GF-D8 (cell line): Measurements from ENCODE around the gene RASA4.
"Not testable (repeated sequence)": the region's sequence is repeated elsewhere in the genome, so short reads cannot be mapped to it uniquely, and the experiment has no call there.

ENCODE experiments used
- DNase-seq: peaks from one replicate; lab custom pipeline; 2025; lab: John Stamatoyannopoulos, UW

Gene RASA4

DNA sequence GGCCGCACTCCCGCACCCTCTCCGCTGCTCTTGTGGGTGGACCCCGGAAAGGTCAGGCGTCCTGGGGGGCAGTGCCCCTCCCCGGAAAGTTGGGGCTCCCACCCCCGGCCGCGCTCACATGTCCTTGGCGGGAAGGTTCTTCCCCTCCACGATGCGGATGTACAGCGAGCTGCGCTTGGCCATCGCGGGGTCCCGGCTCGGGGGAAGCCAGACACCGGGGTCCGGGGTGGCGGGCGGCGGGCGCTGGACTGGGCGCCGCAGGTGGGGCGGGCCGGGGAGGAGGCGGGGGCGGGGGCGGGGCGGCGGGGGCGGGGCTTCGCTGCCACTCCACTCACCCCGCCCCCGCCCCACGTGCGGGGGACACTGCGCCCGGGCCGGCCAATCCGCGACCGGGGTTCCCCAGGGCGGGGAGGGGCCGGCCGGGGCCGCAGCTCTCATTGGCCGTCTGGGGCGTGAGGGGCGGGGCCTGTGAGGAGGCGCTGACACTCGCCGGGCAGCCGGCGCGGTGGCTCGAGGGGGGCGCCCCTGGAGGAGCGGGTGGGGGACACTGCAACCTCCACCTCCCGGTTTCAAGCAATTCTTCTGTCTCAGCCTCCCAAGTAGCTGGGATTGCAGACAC lies at the start of gene RASA4:
RASA4 (minus strand) TSS at position 250 of the 619 bp plus-strand sequence; CDS start at position 183, 67 bp downstream.
- DNase-seq: not testable (repeated sequence)

DNA sequence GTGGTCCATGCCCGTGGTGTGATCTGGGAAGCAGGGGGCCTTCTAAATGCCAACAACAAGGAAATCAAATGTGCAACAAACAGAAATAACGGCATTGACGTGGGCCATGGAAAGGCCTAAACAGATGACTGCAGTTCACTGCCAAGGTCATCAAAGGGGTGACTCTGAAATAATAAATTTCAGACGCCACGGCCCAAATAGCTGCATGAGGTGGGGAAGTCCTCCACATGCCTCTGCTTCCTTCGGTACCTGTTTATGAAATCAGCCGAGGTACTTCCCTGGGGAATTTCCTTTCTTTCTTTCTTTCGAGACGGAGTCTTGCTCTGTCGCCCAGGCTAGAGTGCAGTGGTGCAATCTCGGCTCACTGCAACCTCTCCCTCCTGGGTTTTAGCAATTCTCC lies 48.2 kb upstream of the RASA4 start:
- DNase-seq: not testable (repeated sequence)

DNA sequence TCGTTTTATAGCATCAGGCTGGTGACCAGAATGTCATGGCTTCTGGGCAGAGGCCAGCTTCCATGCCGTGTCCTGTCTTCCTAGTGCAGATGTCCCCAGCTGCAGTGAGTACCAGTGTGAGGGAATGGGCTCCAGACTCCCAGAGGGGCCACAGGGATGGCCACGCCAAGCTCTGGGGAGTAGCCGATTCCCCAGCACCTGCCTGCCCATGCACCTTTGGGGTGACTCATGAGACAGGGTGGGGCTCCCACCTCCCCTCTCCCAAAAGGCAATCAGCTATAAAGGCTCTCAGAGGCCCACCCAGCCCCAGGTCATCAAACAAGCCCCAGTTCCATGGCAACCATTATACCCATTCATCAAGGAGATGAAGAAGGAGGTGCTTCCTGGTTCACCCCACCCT lies 33.4 kb upstream of the RASA4 start, which contains the start of gene SPDYE2B:
SPDYE2B (plus strand) TSS at position 396 of the 400 bp plus-strand sequence. CDS start 2,030 bp downstream, outside the sequence.
- DNase-seq: not testable (repeated sequence)

DNA sequence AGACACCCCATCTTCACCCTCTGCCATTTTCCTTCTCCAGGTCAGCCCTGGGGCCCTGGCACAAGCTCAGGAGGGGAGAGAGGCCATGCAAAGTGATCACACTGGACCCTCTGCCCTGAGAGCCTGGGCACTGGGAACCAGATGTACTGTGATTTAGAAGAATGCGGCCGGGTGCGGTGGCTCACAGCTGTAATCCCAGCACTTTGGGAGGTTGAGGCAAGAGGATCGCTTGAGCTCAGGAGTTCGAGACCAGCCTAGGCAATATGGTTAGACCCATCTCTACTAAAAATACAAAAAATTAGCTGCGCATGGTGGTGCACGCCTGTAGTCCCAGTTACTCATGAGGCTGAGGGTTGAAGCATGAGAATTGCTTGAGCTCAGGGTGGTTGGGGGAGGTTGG lies 31.3 kb upstream of the RASA4 start:
- DNase-seq: not testable (repeated sequence)

DNA sequence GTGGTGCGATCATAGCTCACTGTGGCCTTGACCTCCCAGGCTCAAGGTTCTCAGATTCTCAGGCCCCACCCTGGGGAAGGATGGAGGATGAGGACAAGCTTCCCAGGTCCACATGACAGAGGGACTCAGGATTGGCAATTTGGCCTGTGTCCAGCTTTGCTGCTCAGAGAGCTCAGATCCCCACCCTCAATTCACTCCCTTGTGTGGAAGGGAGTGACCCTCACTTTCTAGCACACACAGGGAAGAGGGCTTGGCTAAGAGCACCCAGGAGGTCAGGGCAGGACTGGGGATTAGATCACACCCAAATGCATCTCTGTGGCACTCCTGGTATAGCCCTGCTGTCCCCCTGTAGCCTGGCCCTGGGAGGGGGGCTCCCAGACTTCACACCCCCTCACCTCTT lies 26.8 kb upstream of the RASA4 start:
- not testable (repeated sequence) for DNase-seq

DNA sequence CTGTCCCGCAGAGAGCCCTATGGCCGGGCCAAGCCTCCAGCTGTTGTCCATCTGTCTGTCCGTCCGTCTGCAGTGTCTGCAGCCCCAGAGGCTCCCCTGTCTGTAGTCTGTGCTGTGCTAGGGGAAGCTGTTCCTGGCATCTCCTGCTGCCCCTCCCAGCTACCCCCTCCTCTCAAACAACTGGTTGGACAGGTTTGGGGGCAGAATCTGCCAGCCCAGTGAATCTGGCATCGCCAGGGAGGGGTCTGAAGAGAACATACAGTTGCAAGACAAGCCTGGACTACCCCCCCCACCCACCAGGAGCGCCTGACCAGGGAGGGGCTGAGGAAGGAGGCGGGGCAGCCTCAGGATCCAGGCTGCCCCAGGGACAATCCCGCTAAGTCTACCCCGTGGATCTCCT lies 26.1 kb upstream of the RASA4 start, which contains the start of gene UPK3BL1:
UPK3BL1 (minus strand) TSS at position 101 of the 400 bp plus-strand sequence; CDS start at position 51, 50 bp downstream.
- DNase-seq: not testable (repeated sequence)

DNA sequence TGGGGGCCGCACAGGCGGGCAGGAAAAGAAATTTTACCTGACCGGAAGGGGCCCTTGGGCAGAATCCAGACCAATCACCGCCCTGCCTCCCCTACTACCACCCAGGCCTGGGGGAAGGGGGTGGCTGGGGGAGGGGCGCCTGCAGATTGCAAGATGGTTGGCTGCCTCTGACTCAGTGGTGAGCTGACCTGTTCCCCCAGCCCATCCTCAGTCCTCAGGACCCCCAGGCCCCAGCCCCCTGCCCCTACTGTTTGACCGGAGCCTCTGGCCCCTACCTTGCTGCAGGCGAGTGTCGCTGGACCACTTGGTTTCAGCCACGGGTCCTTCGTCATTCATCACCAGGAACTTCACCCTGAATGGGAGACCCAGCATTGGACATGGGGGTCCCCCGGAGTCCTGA lies 22.3 kb upstream of the RASA4 start:
- DNase-seq: not testable (repeated sequence)

DNA sequence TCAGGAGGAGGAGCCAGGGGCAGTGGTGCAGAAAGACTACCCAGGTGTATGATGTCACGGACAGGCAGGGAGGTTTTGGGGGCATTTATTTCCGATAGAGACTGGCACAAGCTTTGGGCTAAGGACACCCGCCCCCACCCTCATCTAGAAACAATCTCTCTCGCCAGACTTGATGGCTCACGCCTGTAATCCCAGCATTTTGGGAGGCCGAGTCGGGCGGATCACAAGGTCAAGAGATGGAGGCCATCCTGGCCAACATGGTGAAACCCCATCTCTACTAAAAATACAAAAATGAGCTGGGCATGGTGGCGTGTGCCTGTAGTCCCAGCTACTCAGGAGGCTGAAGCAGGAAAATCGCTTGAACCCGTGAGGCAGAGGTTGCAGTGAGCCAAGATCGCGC lies 20.4 kb upstream of the RASA4 start:
- not testable (repeated sequence) for DNase-seq

DNA sequence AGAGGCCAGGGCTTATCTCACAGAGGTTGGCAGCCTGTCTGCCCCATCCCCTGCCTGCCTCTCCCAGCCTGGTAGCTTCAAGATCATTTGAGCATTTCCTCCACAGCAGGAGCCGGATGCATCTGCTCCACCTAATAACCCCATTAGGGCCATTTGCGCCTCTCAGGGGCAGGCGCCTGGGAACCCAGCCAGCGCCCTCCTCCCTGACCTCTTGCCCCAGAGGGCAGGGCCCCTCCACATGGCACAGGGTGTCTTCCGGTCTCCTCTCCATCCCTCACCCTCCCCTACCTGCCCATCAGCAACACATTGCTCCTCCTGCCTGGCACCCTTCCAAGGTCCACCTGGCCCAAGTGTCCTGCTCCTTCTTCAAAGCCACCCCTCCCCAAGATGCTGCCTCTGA lies 18.8 kb upstream of the RASA4 start:
- not testable (repeated sequence) for DNase-seq

DNA sequence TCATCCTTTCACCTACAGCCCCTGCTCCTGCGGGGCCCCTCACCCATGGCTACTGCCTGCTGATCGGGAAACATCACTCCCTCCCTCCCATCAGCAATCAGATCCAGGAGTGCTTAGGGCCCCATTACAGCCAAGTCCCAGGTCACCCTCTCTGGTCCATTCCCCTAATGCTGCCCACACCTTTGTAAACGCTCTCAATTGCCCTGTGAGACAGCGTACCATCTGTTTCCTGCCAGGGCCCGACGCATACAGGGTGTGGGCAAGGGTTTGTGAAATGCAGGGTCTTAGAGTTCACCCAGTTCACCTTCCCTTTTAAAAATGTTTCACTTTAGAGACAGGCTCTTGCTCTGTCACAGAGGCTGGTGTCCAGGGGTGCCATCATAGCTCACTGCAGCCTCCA lies 17.7 kb upstream of the RASA4 start:
- DNase-seq: not testable (repeated sequence)

DNA sequence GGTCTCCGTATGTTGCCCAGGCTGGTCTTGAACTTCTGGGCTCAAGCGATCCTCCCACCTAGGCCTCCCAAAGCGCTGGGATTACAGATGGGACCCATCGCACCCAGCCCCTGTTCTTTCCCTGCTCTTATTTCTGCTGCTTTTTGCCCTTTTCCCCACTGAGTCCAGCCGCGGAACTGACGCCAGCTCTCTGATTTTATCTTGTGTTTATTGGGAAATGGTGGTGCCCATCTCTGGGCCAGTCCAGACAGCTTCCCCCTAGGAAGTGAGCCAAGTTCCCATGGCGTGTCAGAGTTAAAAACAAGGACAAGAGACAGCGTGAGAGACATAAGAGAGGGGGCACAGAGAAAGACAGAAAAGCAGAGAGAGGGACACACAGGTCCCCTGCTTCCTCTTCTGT lies 14.1 kb upstream of the RASA4 start:
- DNase-seq: not testable (repeated sequence)

DNA sequence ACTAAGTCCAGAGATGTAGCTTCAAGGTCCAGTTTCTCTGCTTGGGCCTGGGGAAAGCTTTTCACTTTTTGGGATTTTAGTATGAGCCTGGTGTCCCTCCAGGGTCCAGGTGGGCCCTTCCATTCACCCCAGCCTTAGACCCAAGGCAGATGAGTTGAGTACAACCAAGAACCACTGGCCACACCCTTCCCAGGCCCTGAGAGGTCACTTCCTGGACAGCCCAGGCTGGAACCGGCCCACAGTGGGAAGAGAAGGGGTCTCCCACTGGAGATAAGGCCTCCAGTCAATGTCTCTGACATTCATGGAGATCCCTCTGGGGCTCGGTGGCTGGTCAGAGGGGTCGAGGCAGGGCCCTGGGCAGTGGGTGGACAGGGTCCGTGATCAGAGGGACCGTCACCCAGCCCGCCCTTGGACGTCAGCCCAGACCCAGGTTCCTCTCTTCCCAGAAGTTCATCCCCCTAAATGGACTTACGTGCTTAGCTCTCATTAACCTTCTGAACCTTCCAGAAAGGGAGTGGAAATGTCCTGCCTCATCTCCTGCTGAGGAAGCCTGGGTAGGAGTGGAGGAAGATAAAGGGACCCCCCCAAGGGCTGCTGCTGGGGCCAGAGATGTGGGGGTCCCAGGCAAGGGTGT lies 10.8 kb upstream of the RASA4 start:
- not testable (repeated sequence) for DNase-seq

DNA sequence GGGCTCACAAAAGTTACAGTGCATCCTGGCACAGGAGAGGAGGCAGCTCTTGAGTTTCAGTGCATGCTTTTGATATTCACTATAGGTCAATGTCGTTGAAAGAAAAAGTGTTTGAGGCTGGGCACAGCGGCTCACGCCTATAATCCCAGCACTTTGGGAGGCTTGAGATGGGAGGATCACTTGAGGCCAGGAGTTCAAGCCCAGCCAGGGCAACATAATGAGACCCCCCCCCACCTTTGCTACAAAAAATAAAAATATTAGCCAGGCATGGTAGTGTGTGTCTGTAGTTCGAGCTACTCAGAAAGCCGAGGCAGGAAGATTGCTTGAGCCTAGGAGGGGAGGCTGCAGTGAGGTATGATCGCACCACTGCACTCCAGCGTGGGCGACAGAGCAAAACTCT lies 1.6 kb upstream of the RASA4 start:
- not testable (repeated sequence) for DNase-seq

DNA sequence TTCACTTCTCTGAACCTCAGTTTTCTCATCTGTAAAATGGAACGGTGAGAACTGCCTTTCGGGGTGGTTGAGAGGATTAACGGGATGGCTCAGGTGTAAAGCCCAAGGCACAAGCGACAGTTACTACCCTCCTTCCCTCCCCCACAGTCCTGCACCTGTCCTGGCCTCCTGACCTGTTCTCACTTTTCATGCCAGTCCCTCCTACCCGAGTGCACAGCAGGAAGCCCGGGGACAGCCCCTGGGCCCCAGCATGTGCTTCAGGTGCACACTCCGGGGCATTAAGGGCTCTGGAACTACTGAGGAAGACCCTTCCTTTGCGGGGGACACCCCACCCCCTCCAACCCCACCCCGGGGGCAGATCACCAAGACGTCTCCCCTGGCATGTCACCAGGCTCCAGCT lies 626 bp downstream of the RASA4 start:
- not testable (repeated sequence) for DNase-seq

DNA sequence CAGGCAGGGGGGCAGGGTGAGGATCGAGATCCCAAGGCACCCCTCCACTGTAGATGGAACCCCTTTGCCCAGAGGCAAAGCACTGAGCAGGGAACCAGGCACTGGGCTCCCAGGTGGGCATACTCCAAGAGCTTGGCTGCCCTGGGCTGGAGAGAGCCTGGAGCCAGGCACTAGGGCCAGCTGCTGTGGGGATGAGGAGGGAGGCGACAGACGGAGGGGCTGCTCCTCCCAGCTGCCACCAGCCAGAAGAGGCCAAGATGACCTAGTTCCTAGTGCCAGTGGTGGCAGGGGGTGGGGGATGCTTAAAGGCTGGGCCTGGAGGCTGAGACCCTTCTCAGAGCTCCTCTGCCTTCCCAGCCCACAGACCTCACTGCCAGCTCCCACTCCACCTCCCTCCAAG lies 1.7 kb downstream of the RASA4 start:
- DNase-seq: not testable (repeated sequence)

DNA sequence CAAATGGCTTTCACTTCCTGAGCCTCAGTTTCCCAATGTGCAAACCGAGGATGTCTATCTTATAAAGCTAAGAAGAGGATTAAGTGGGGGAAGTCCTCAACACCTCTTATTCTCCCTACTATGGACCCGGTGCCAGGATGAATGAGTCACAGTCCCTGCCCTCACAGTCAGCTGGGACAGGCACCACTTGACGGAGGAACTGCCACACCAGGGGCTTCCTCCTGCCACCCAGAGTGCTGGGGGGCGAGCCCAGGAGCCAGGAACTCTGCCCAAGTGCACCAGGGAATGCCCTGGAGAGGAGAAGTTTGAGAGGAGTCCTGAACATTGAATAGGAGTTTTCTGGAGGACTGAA lies 2.2 kb downstream of the RASA4 start:
- DNase-seq: not testable (repeated sequence)

DNA sequence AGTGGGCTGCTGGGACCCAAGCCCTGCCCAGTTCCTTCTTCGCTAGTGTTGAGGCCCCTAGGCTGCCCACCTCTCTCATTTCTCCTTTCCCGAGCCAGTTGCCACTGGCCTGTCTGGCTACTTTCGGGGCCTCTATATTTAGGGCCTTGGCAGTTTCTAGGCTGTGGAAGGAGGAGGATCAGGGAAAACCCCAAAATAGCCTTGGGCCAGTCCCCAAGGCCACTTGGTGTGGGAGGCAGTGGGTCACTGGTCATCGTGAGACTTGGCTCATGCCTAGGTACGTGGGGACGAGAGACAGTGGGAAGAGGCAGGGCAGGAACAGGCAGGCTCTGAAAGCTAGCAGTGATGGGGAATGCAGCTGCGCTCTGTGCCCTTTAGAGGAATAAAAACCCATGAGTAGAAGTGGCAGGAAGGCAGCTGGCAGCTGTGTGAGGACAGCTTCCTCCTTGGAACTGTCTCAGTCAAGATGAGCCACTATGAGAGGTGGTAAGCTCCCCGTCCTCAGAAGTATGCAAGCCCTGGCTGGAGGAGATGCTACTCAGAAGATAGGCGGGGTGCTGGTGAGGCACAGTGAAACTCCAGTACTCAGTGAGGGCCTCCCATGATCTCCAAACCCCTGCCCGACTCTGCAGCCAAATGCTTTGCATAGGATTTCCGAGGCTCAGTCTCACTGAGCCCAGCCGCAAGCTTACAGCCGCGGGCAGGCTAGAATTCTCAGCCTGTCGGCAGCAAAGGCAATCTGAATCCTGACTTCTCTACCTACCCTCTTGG lies 2.8 kb downstream of the RASA4 start:
- DNase-seq: not testable (repeated sequence)

DNA sequence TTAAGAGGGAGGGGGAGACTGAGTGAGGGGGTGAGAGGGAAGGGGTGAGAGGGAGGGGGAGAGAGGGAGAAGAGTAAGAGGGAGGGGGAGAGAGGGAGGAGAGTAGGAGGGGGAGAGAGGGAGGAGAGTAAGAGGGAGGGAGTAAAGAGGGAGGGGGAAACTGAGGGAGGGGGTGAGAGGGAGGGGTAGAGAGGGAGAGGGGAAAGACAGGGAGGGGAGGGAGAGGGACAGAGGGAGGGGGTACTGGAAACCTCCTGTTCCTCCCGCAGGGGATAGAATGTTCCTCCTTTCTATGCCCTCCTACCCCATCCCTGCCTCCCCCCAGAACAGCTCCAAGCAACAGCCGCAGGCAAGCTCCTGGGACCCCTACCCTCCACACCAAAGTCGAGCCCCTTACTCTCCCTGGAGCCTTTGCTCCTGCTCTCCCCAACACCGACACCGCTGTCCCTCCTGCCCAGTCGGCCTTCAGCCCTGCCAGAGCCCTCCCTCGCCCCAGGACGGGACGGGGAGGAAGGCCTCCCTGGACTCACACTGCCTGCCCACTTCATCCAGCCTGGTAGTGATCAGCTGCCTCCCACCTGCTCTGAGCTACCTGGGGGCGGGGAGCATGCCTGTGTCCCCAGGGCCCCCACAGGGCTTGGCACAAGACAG lies 4.8 kb downstream of the RASA4 start:
- not testable (repeated sequence) for DNase-seq

DNA sequence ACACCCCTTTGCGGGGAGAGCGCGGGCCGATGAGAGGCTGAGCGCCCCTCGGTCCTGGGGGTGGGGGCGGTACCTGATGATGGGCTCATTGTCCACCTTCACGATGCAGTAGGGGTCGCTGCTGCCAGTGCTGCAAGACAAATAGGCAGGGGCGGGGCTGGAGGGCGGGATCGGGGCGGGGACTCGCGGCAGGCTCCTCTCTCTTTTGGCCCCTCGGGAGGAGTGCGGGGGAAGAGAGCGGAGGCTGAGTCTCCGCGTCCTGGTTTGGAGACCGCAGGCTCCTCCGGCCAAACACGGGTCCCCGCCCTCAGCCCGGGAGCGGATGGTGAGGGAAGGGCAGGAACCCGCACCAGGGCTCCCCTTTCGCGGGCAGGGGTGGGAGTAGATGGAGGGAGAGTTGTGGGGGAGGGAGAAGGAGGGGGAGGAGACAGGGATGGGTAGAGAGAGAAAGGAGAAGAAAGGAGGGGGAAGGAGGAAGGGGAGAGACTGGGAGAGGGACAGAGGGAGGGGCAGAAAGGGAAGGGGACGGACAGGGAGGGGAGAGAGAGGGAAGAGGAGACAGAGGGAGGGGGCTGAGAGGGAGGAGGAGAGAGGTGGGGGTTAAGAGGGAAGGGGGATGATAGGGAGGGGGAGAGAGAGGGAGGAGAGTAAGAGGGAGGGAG lies 5.4 kb downstream of the RASA4 start:
- DNase-seq: not testable (repeated sequence)

DNA sequence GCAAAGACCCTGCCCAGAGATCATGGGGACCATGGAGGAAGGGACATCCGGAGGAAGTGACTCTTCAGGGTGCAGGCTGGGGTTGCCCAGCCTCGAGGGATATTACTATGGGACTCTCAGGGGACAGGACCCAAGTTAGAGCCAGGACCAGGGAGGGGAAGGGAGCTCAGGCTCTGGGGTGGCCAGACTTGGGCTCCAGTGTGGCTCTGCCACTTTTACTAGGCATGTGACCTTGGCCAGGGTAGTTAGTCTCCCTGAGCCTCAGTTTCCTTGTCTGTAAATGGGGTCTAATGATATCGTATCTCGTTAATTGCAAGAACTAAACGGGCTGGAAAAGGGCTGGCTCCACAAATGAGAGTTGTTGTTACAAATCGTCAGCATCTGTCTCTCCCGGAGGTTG lies 6.1 kb downstream of the RASA4 start:
- DNase-seq: not testable (repeated sequence)

DNA sequence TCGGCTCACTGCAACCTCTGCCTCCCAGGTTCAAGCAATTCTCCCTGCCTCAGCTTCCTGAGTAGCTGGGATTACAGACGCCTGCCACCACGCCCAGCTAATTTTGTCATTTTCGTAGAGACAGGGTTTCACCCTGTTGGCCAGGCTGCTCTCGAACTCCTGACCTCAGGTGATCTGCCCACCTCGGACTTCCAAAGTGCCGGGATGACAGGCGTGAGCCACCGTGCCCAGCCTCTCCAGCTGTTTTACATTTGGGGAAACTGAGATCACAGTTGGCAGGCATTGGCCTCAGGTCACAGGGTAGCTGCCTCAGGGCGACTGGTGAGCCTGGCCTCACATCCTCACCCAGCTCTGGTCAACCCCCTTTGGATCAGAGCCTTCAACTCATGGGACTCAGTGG lies 6.8 kb downstream of the RASA4 start:
- not testable (repeated sequence) for DNase-seq

DNA sequence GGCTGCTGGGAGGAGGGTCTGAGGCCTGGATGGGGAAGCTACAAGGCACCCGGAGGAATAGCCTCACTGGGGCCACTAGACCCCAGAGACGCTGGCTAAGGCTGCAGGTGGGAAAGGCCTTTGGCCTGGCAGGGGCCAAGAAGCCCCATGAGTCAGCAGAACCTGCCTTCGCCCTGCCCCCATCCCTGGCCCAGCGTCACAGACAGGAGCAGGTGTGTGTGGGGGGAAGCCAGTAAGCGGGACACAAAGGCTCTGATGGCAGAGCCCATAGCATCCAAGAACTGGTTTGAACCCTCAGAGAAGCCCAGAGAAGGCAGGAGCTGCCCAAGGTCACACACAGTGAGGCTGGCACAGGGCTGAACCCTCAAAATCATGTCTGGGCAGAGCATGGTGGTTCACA lies 9.7 kb downstream of the RASA4 start:
- DNase-seq: not testable (repeated sequence)
